K562 (cell line): ENCODE results near the gene LRMDA. TPM values are rescaled to one million over a fixed set of nuclear protein-coding genes. Genes with fewer than 3 reads are reported as not detected.

ENCODE experiments used
- ATAC-seq: fragments of 200-7000 bp; cut with Tn5 transposase; 3 replicates; pipeline ENCODE4 v1.9.1; 2020; ENCODE audit warnings: moderate library complexity
- BruUV-seq: library from RNA; stranded (reverse); fragments of 400-500 nt; replicated peaks from 2 replicates; lab custom pipeline; 2021; lab: Mats Ljungman, UMichigan
- CTCF ChIA-PET: fragments of 300-600 bp; formaldehyde crosslinking; extraction: SDS; loops from one replicate; lab custom pipeline; 2021; ENCODE audit warnings: low intra/inter-chr PET ratio; lab: Yijun Ruan, JAX
- POLR2A ChIA-PET: fragments of 300-600, 350-650 bp; sonication (Branson Sonifier 250); formaldehyde crosslinking; extraction: SDS; loops from one replicate; lab custom pipeline; 2021; ENCODE audit warnings: antibody characterized with exemption, inconsistent platforms; lab: Yijun Ruan, JAX
- DNase-seq, 4 experiments: peaks; one replicate each; pipeline versions ENCODE4 v3.0.0 to v3.0.0-alpha.2; 2011 to 2018; ENCODE audit warnings: low spot score in 3 of 4, mixed read lengths in 3 of 4; ENCODE audit errors: extremely low read depth in 1 of 4
- FAIRE-seq: peaks from 2 replicates; lab custom pipeline; 2011; peaks lifted over from hg19 to GRCh38; lab: Jason Lieb, UNC
- H2AFZ ChIP-seq: 2 replicates; pipeline ENCODE4 v1.6.0; 2011; ENCODE audit warnings: low read depth, low read length, control low read depth, inconsistent platforms
- H3K27ac ChIP-seq: fragments of 200-600 bp; 3 replicates; pipeline ENCODE4 v1.8.0; 2011; ENCODE audit warnings: low read depth, mild to moderate bottlenecking, control low read depth, inconsistent platforms, low read length, moderate library complexity, mixed read lengths; ENCODE audit errors: extremely low read depth
- H3K27me3 ChIP-seq, 2 experiments: fragments of 300-600 bp in 1 of 2; 2 replicates in 1 of 2; 3 replicates in 1 of 2; pipeline versions ENCODE4 v1.6.0 to v1.8.0; 2011; ENCODE audit warnings: inconsistent platforms in 2 of 2, low read length in 2 of 2, mild to moderate bottlenecking in 1 of 2, mixed read lengths in 1 of 2, moderate library complexity in 1 of 2; ENCODE audit not compliant: control insufficient read depth in 2 of 2, insufficient read depth in 2 of 2
- H3K36me3 ChIP-seq: fragments of 300-600 bp; 3 replicates; pipeline ENCODE4 v1.8.0; 2011; ENCODE audit warnings: mild to moderate bottlenecking, low read length, inconsistent platforms; ENCODE audit not compliant: control insufficient read depth, insufficient read depth
- H3K4me1 ChIP-seq, 2 experiments: fragments of 200-600 bp in 1 of 2; replicated peaks in 1 of 2; 2 replicates in 1 of 2; 3 replicates in 1 of 2; pipeline versions ENCODE4 v1.5.1 to v1.8.0; 2011; ENCODE audit warnings: inconsistent platforms in 2 of 2, low read length in 2 of 2, mild to moderate bottlenecking in 1 of 2, mixed read lengths in 1 of 2, moderate library complexity in 1 of 2; ENCODE audit not compliant: control insufficient read depth in 2 of 2, insufficient read depth in 2 of 2
- H3K4me2 ChIP-seq: 2 replicates; pipeline ENCODE4 v1.6.1; 2011; ENCODE audit warnings: low read length, control low read depth, inconsistent platforms, mixed read lengths; ENCODE audit not compliant: insufficient read depth
- H3K4me3 ChIP-seq: fragments of 200-600 bp; sonication (generic), shearing (Covaris generic); 2 replicates; pipeline ENCODE4 v1.5.1; 2016; ENCODE audit warnings: control low read depth, inconsistent platforms
- H3K79me2 ChIP-seq: fragments of 200-600 bp; 3 replicates; pipeline ENCODE4 v1.8.0; 2011; ENCODE audit warnings: low read length, inconsistent platforms; ENCODE audit not compliant: control insufficient read depth, insufficient read depth
- H3K9ac ChIP-seq, 2 experiments: 2 replicates each; pipeline versions ENCODE4 v1.6.0 to v1.6.1; 2011; ENCODE audit warnings: low read depth in 2 of 2, low read length in 2 of 2, control low read depth in 1 of 2, inconsistent platforms in 1 of 2, mild to moderate bottlenecking in 1 of 2, mixed read lengths in 1 of 2; ENCODE audit not compliant: insufficient read depth in 1 of 2
- H3K9me1 ChIP-seq: one replicate; pipeline ENCODE4 v1.6.0; 2011; ENCODE audit warnings: inconsistent platforms, mild to moderate bottlenecking, low read length, moderate library complexity; ENCODE audit not compliant: control insufficient read depth, insufficient read depth
- H3K9me3 ChIP-seq: replicated peaks from 2 replicates; pipeline ENCODE4 v1.5.1; 2011; ENCODE audit warnings: low read depth, low read length, inconsistent platforms; ENCODE audit not compliant: control insufficient read depth, insufficient read depth
- H4K20me1 ChIP-seq: replicated peaks from 2 replicates; pipeline ENCODE4 v1.6.1; 2011; ENCODE audit warnings: low read length, inconsistent platforms, mixed read lengths; ENCODE audit not compliant: control insufficient read depth, insufficient read depth
- BCL6 ChIP-seq: fragments of 250-450 bp; sonication (Bioruptor Pico); IDR thresholded peaks from 2 replicates; pipeline ENCODE4 v1.4.0; 2020
- DIDO1 ChIP-seq: fragments of 450-650 bp; IDR thresholded peaks from 2 replicates; pipeline ENCODE4 v1.6.1; 2016; ENCODE audit warnings: low read depth, missing biosample characterization, missing genetic modification characterization
- HMGXB4 ChIP-seq: sonication (generic); formaldehyde crosslinking; IDR thresholded peaks from 2 replicates; pipeline ENCODE4 v1.8.1; 2023; ENCODE audit warnings: mild to moderate bottlenecking, missing genetic modification reagents
- HNRNPL ChIP-seq: fragments of 200-400 bp; formaldehyde crosslinking; IDR thresholded peaks from 2 replicates; pipeline ENCODE4 v1.6.1; 2017; ENCODE audit warnings: low read depth, mild to moderate bottlenecking, low read length
- HSF4 ChIP-seq: fragments of 250-450 bp; sonication (Bioruptor Pico); IDR thresholded peaks from 2 replicates; pipeline ENCODE4 v2.1.2; 2022; ENCODE audit warnings: mild to moderate bottlenecking, moderate library complexity, borderline replicate concordance
- MCM3 ChIP-seq: fragments of 450-650 bp; IDR thresholded peaks from 2 replicates; pipeline ENCODE4 v1.6.1; 2016
- NCOA1 ChIP-seq: fragments of 450-650 bp; IDR thresholded peaks from 2 replicates; pipeline ENCODE4 v1.6.1; 2016; ENCODE audit warnings: low read depth
- NFIC ChIP-seq: fragments of 450-650 bp; IDR thresholded peaks from 2 replicates; pipeline ENCODE4 v1.6.1; 2017; ENCODE audit warnings: mild to moderate bottlenecking, inconsistent platforms
- NFXL1 ChIP-seq: fragments of 450-650 bp; formaldehyde crosslinking; IDR thresholded peaks from 2 replicates; pipeline ENCODE4 v1.4.0; 2021; ENCODE audit warnings: mild to moderate bottlenecking
- RB1 ChIP-seq: fragments of 450-650 bp; IDR thresholded peaks from 2 replicates; pipeline ENCODE4 v1.6.1; 2017; ENCODE audit warnings: low read depth, mild to moderate bottlenecking
- RBM15 ChIP-seq: fragments of 200-400 bp; formaldehyde crosslinking; IDR thresholded peaks from 2 replicates; pipeline ENCODE4 v1.6.1; 2018; ENCODE audit warnings: mild to moderate bottlenecking, low read length, moderate library complexity; ENCODE audit not compliant: insufficient read depth
- SAFB2 ChIP-seq: fragments of 200-400 bp; formaldehyde crosslinking; IDR thresholded peaks from 2 replicates; pipeline ENCODE4 v1.6.1; 2018; ENCODE audit warnings: borderline replicate concordance, low read length, low read depth, moderate library complexity; ENCODE audit not compliant: severe bottlenecking
- SIN3B ChIP-seq: fragments of 450-650 bp; IDR thresholded peaks from 2 replicates; pipeline ENCODE4 v1.6.1; 2017; ENCODE audit warnings: low read depth, mild to moderate bottlenecking, moderate library complexity
- SLC30A9 ChIP-seq: fragments of 250-450 bp; sonication (Bioruptor Pico); IDR thresholded peaks from 2 replicates; pipeline ENCODE4 v1.8.0; 2022; ENCODE audit warnings: mild to moderate bottlenecking, moderate library complexity
- SMAD3 ChIP-seq: fragments of 450-650 bp; formaldehyde crosslinking; conservative IDR thresholded peaks from 2 replicates; pipeline ENCODE4 v1.4.0; 2020; ENCODE audit warnings: mild to moderate bottlenecking
- ZNF224 ChIP-seq: sonication (generic); formaldehyde crosslinking; IDR thresholded peaks from 2 replicates; pipeline ENCODE4 v1.8.0; 2022; ENCODE audit warnings: mild to moderate bottlenecking, missing genetic modification reagents
- ZNF584 ChIP-seq: fragments of 200-800 bp; sonication (Bioruptor generic); IDR thresholded peaks from 2 replicates; pipeline ENCODE4 v1.6.1; 2016; ENCODE audit warnings: low read depth, mild to moderate bottlenecking, missing genetic modification characterization, missing compliant biosample characterization
- ZNF778 ChIP-seq: fragments of 450-650 bp; formaldehyde crosslinking; IDR thresholded peaks from 2 replicates; pipeline ENCODE4 v1.4.0; 2020; ENCODE audit warnings: mild to moderate bottlenecking, moderate library complexity
- WGBS: fragments of 100-300 bp; shearing (Covaris generic); methylation state at CpG from one replicate; pipeline ENCODE4 v1.1.6; 2016; ENCODE audit warnings: low coverage, mixed read lengths; ENCODE audit not compliant: insufficient coverage; ENCODE audit errors: missing lambda C conversion rate; 5-methylcytosine and 5-hydroxymethylcytosine counted together
- in situ Hi-C: fragments of 300-500 bp; cut with MboI; formaldehyde crosslinking; loops from 4 replicates; pipeline ENCODE4 v1.15.0; 2018; ENCODE audit warnings: inconsistent platforms, mixed read lengths
- intact Hi-C: fragments of 100-400 bp; cut with micrococcal nuclease; formaldehyde crosslinking; loops from 2 replicates; pipeline ENCODE4 v1.14.2; 2022
- polyA plus RNA-seq, 8 experiments: library from polyadenylated mRNA; depleted of rRNA in 4 of 8; stranded (reverse) in 5 of 8; unstranded in 3 of 8; fragments of >200 nt; fragmentation: Nextera tagmentation in 2 of 8; fragmentation: Illumina TruSeq in 1 of 8; extraction: Ambion mirVana in 2 of 8; extraction: Trizol in 1 of 8; gene quantifications; 2 replicates each; pipeline versions ENCODE4 v1.2.1 to v1.2.3, GENCODE V29; 2011 to 2014; ENCODE audit warnings: inconsistent platforms in 1 of 8, missing spikeins in 1 of 8
- total RNA-seq, 7 experiments: library from RNA; depleted of rRNA in 6 of 7; stranded (reverse); fragments of >200 nt in 6 of 7; fragmentation: Illumina TruSeq in 2 of 7; extraction: Trizol in 2 of 7; gene quantifications; 2 replicates each; pipeline versions ENCODE4 v1.2.1 to v1.2.3, GENCODE V29; 2011 to 2021; ENCODE audit warnings: low replicate concordance in 1 of 7
- TF ChIP-seq, protein P1 (sequence below), 2 experiments: fragments of 450-650 bp; IDR thresholded peaks; 2 replicates each; pipeline ENCODE4 v1.6.1; 2016
- TF ChIP-seq, protein P2 (sequence below): fragments of 250-450 bp; sonication (Bioruptor Pico); IDR thresholded peaks from 2 replicates; pipeline ENCODE4 v1.8.0; 2021; ENCODE audit warnings: borderline replicate concordance, mild to moderate bottlenecking, moderate library complexity; ENCODE audit not compliant: poor library complexity, severe bottlenecking

The LRMDA gene
- total and polyA plus RNA-seq, 9 of the 15 experiments (the other 6 are each of a cell fraction or from before 2014, with no cell fraction given): 0.25 TPM; not detected in 8

- intact Hi-C loops: no loop called here
- Histone ChIP-seq H3K9me1 (no peaks in the 10 kb centered on the region), H3K36me3 (no peaks in the 10 kb centered on the region), H4K20me1 (no peaks in the 10 kb centered on the region; the same call in 1 of the 2 replicates), H3K4me1 (no peaks in the 10 kb centered on the region), H3K9ac (no peak overlapping the region), H3K4me3 (no peak overlapping the region), H3K27ac (no peak overlapping the region), H3K4me2 (no peak overlapping the region), H3K27me3 (no peaks in the 10 kb centered on the region; a peak in 1 of 5 replicates), H3K9me3 (no peaks in the 10 kb centered on the region), H2AFZ (no peak overlapping the region), H3K79me2 (no peaks in the 10 kb centered on the region)
- CTCF ChIA-PET: no interaction called here
- FAIRE-seq (no peak), DNase-seq (no peak), ATAC-seq (no peak)
- in situ Hi-C loops: no loop called here
- TF ChIP-seq, protein P1, sequence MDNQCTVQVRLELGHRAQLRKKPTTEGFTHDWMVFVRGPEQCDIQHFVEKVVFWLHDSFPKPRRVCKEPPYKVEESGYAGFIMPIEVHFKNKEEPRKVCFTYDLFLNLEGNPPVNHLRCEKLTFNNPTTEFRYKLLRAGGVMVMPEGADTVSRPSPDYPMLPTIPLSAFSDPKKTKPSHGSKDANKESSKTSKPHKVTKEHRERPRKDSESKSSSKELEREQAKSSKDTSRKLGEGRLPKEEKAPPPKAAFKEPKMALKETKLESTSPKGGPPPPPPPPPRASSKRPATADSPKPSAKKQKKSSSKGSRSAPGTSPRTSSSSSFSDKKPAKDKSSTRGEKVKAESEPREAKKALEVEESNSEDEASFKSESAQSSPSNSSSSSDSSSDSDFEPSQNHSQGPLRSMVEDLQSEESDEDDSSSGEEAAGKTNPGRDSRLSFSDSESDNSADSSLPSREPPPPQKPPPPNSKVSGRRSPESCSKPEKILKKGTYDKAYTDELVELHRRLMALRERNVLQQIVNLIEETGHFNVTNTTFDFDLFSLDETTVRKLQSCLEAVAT (IDR thresholded peaks at IDR 0.05): no peak
- no peak for TF ChIP-seq RB1
- no peak for TF ChIP-seq SMAD3 (CRISPR knock-in tag)
- TF ChIP-seq MCM3: no peak
- no peak for TF ChIP-seq BCL6 (CRISPR knock-in tag)
- no peak for TF ChIP-seq ZNF584 (CRISPR knock-in tag)
- TF ChIP-seq ZNF224 (CRISPR knock-in tag): no peak
- TF ChIP-seq NCOA1: no peak
- no peak for TF ChIP-seq RBM15
- TF ChIP-seq SIN3B: no peak
- no peak for TF ChIP-seq SAFB2
- no peak for TF ChIP-seq NFIC
- TF ChIP-seq, protein P2, sequence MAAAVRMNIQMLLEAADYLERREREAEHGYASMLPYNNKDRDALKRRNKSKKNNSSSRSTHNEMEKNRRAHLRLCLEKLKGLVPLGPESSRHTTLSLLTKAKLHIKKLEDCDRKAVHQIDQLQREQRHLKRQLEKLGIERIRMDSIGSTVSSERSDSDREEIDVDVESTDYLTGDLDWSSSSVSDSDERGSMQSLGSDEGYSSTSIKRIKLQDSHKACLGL: no peak
- no peak for TF ChIP-seq NFXL1
- no peak for TF ChIP-seq HNRNPL
- no peak for TF ChIP-seq ZNF778
- no peak for TF ChIP-seq HSF4 (CRISPR knock-in tag)
- TF ChIP-seq SLC30A9 (CRISPR knock-in tag): no peak
- no peak for TF ChIP-seq HMGXB4
- TF ChIP-seq DIDO1: no peak
- BruUV-seq: no TSS peak
- POLR2A ChIA-PET: no interaction called here
- 0% methylated on average over 3 of the region's 3 CpGs for WGBS
Measured at GRCh38 chr10:75514830-75515229, 83.4 kb downstream of the LRMDA start.
